Esophagus squamous epithelium (tissue), 4 donors: ENCODE results near the gene AUTS2.

Source experiments
- POLR2A ChIP-seq, 4 donors: fragments of 450-650 bp; IDR thresholded peaks; one replicate each; pipeline ENCODE4 v1.6.1; 2017; ENCODE audit warnings: antibody characterized with exemption in 4 of 4, mild to moderate bottlenecking in 4 of 4, moderate library complexity in 3 of 4
- TF ChIP-seq, protein P1 (sequence below), 6 experiments: fragments of 450-650 bp in 4 of 6; fragments of 200-600 bp in 2 of 6; sonication (generic) in 2 of 6; IDR thresholded peaks; one replicate each; pipeline ENCODE4 v1.5.1; 2016 to 2019; ENCODE audit warnings: antibody characterized with exemption in 6 of 6, mild to moderate bottlenecking in 4 of 6, moderate library complexity in 4 of 6

DNA sequence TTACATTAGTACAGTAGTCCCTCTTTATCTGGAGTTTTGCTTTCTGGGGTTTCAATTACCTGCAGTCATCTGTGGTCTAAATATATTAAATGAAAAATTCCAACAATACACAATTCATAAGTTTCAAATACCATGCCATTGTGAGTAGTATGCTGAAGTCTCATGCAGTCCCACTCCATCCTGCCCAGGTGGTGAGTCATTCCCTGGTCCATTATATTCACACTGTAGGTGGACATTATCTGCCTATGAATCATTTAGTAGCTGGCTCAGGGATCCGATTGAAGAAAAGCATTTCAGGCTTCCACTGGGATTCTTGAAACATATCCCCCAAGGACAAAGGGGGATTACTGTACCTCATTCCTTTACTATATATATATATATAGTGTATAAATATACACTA lies 1235.5 kb downstream of the AUTS2 start:
- TF ChIP-seq, protein P1, sequence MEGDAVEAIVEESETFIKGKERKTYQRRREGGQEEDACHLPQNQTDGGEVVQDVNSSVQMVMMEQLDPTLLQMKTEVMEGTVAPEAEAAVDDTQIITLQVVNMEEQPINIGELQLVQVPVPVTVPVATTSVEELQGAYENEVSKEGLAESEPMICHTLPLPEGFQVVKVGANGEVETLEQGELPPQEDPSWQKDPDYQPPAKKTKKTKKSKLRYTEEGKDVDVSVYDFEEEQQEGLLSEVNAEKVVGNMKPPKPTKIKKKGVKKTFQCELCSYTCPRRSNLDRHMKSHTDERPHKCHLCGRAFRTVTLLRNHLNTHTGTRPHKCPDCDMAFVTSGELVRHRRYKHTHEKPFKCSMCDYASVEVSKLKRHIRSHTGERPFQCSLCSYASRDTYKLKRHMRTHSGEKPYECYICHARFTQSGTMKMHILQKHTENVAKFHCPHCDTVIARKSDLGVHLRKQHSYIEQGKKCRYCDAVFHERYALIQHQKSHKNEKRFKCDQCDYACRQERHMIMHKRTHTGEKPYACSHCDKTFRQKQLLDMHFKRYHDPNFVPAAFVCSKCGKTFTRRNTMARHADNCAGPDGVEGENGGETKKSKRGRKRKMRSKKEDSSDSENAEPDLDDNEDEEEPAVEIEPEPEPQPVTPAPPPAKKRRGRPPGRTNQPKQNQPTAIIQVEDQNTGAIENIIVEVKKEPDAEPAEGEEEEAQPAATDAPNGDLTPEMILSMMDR (IDR thresholded peaks at IDR 0.05): no peak
- TF ChIP-seq POLR2A (IDR thresholded peaks at IDR 0.05): no peak
